Neural cell (in vitro differentiated cells): ENCODE measurements around the gene FUBP3. TPM values are rescaled to one million over a fixed set of nuclear protein-coding genes. Genes with fewer than 3 reads are reported as not detected.
A peak's percentile ranks its signal among the peaks of the same experiment; 100 is the strongest.
"Not testable (repeated sequence)": the region's sequence is repeated elsewhere in the genome, so short reads cannot be mapped to it uniquely, and the experiment has no call there.

ENCODE experiments used
- H2AFZ ChIP-seq: fragments of 200-600, 300-800 bp; sonication (generic), shearing (Covaris generic); 2 replicates; pipeline ENCODE4 v1.6.0; 2014; ENCODE audit warnings: low read depth, mild to moderate bottlenecking, antibody characterized with exemption, low read length, moderate library complexity
- H3F3A ChIP-seq: fragments of 200-600 bp; shearing (Covaris generic); 2 replicates; pipeline ENCODE4 v1.6.1; 2016; ENCODE audit warnings: mild to moderate bottlenecking, moderate library complexity, mixed read lengths, antibody characterized with exemption, low read length; ENCODE audit not compliant: insufficient read depth, poor library complexity, severe bottlenecking
- H3K27ac ChIP-seq: fragments of 200-600, 300-800 bp; sonication (generic), shearing (Covaris generic); 2 replicates; pipeline ENCODE4 v1.5.1; 2014; ENCODE audit warnings: mild to moderate bottlenecking, low read length, moderate library complexity
- H3K27me3 ChIP-seq: fragments of 300-800, 200-600 bp; sonication (generic), shearing (Covaris generic); 2 replicates; pipeline ENCODE4 v1.6.0; 2014; ENCODE audit warnings: mild to moderate bottlenecking, low read depth, low read length, moderate library complexity; ENCODE audit not compliant: insufficient read depth
- H3K36me3 ChIP-seq: fragments of 300-800, 200-600 bp; sonication (generic), shearing (Covaris generic); 2 replicates; pipeline ENCODE4 v1.5.1; 2014; ENCODE audit warnings: mild to moderate bottlenecking, antibody characterized with exemption, low read length, moderate library complexity; ENCODE audit not compliant: insufficient read depth
- H3K4me2 ChIP-seq: fragments of 300-800, 200-600 bp; sonication (generic), shearing (Covaris generic); 2 replicates; pipeline ENCODE4 v1.6.0; 2014; ENCODE audit warnings: mild to moderate bottlenecking, low read length
- H3K4me3 ChIP-seq: fragments of 300-800, 200-600 bp; sonication (generic), shearing (Covaris generic); 2 replicates; pipeline ENCODE4 v1.5.1; 2014; ENCODE audit warnings: mild to moderate bottlenecking, low read length, moderate library complexity
- H3K79me2 ChIP-seq: fragments of 200-600 bp; shearing (Covaris generic); replicated peaks from 2 replicates; pipeline ENCODE4 v1.6.0; 2014; ENCODE audit warnings: mild to moderate bottlenecking, low read length, moderate library complexity; ENCODE audit not compliant: insufficient read depth
- H3K9ac ChIP-seq: fragments of 300-800, 200-600 bp; sonication (generic), shearing (Covaris generic); 2 replicates; pipeline ENCODE4 v1.6.1; 2016; ENCODE audit warnings: mild to moderate bottlenecking, low read length, mixed read lengths
- H3K9me2 ChIP-seq: fragments of 200-600 bp; shearing (Covaris generic); 2 replicates; pipeline ENCODE4 v1.6.1; 2016; ENCODE audit warnings: mild to moderate bottlenecking, low read length, mixed read lengths; ENCODE audit not compliant: insufficient read depth
- H3K9me3 ChIP-seq: fragments of 200-600, 300-800 bp; sonication (generic), shearing (Covaris generic); 2 replicates; pipeline ENCODE4 v1.6.1; 2016; ENCODE audit warnings: mild to moderate bottlenecking, mixed run types, low read length, moderate library complexity, mixed read lengths
- H4K20me1 ChIP-seq: fragments of 200-600 bp; shearing (Covaris generic); 2 replicates; pipeline ENCODE4 v1.6.1; 2016; ENCODE audit warnings: mild to moderate bottlenecking, mixed run types; ENCODE audit not compliant: insufficient read depth
- EP300 ChIP-seq: fragments of 450-650 bp; conservative IDR thresholded peaks from 2 replicates; pipeline ENCODE4 v1.6.1; 2014; ENCODE audit warnings: antibody characterized with exemption, mild to moderate bottlenecking, moderate library complexity; ENCODE audit not compliant: poor library complexity, severe bottlenecking
- EZH2 ChIP-seq: fragments of 200-600, 300-800 bp; shearing (Covaris generic), sonication (generic); IDR thresholded peaks from 2 replicates; pipeline ENCODE4 v1.6.1; 2014; ENCODE audit warnings: antibody characterized with exemption, low read length, borderline replicate concordance, mild to moderate bottlenecking; ENCODE audit not compliant: insufficient read depth, poor library complexity, severe bottlenecking
- MXI1 ChIP-seq: fragments of 450-650 bp; conservative IDR thresholded peaks from 2 replicates; pipeline ENCODE4 v1.6.1; 2014; ENCODE audit warnings: antibody characterized with exemption, mild to moderate bottlenecking; ENCODE audit not compliant: poor library complexity, severe bottlenecking
- POLR2AphosphoS5 ChIP-seq: IDR thresholded peaks from 2 replicates; pipeline ENCODE4 v1.6.1; 2012
- RAD21 ChIP-seq: fragments of 450-650 bp; conservative IDR thresholded peaks from 2 replicates; pipeline ENCODE4 v1.6.1; 2014; ENCODE audit warnings: antibody characterized with exemption, mild to moderate bottlenecking, moderate library complexity
- REST ChIP-seq: IDR thresholded peaks from 2 replicates; pipeline ENCODE4 v1.6.1; 2012; ENCODE audit warnings: borderline replicate concordance
- SMC3 ChIP-seq: fragments of 450-650 bp; conservative IDR thresholded peaks from 2 replicates; pipeline ENCODE4 v1.6.1; 2014; ENCODE audit warnings: antibody characterized with exemption, mild to moderate bottlenecking, moderate library complexity; ENCODE audit not compliant: poor library complexity
- TAF1 ChIP-seq: IDR thresholded peaks from 2 replicates; pipeline ENCODE4 v1.6.1; 2012; ENCODE audit warnings: low read depth
- polyA plus RNA-seq: library from polyadenylated mRNA; depleted of rRNA; stranded (reverse); fragments of >200 nt; gene quantifications from 2 replicates; pipeline ENCODE4 v1.2.3, GENCODE V29; 2014
- TF ChIP-seq, protein P1 (sequence below): fragments of 450-650 bp; IDR thresholded peaks from 2 replicates; pipeline ENCODE4 v1.5.1; 2014; ENCODE audit warnings: antibody characterized with exemption, mild to moderate bottlenecking, moderate library complexity; ENCODE audit not compliant: poor library complexity, severe bottlenecking

Gene FUBP3
- polyA plus RNA-seq, 1 donor from 2014 or later = 70.5 TPM

DNA sequence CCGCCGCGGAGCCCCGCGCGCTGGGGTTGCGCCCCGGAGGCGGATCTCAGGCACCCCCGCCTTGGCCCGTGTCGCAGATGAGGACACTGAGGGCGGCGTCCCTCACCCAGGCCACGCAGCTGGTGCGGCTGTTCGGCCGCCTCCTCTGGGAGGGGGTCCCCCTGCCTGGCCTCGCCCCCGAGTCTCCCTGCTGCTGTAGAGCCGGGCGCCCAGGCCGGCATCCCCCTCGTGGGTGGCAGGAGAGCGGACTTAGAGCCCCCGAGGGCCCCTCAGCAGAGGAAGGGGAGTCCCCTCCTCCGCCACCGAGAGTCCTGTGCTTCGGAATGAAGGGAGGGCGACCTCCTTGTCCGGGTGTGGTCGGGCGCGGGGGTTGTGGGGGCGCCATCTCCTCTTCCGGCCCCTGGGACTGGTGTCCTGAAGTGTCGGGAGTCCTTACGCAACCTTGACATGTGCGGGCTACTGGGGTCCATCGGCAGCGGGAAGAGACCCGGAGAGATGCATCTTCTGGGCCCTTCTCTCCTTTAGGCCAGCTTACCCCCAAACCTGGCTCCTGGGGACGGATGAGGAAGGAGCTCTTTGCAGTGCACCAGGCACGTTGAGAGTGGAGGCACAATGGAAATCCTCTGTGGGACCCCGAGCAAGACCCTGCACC, 102.5 kb downstream of the FUBP3 start:
- H3K27ac ChIP-seq = no peak overlapping the region
- peak overlapping the region; percentile 21 for H2AFZ ChIP-seq
- peak overlapping the region; percentile 65 for H3K9ac ChIP-seq
- no peaks in the 10 kb centered on the region for H3K79me2 ChIP-seq
- no peaks in the 10 kb centered on the region for H4K20me1 ChIP-seq
- no peaks in the 10 kb centered on the region for H3F3A ChIP-seq
- no peaks in the 10 kb centered on the region for H3K36me3 ChIP-seq
- H3K4me2 ChIP-seq = peak overlapping the region; percentile 53
- no peak for TF ChIP-seq EP300
- H3K9me2 ChIP-seq = no peaks in the 10 kb centered on the region
- peaks cover 5% of the 10 kb centered on the region for H3K9me3 ChIP-seq
- peak overlapping the region; percentile 70 for H3K4me3 ChIP-seq
- peaks cover 3% of the 10 kb centered on the region for H3K27me3 ChIP-seq

GRCh38 chr9:130682421-130683121, 103.2 kb downstream of the FUBP3 start:
- Histone ChIP-seq H3K9ac (no peak overlapping the region), H2AFZ (no peak overlapping the region), H3K9me3 (peaks cover 5% of the 10 kb centered on the region), H3K36me3 (no peaks in the 10 kb centered on the region), H4K20me1 (no peaks in the 10 kb centered on the region), H3K79me2 (no peaks in the 10 kb centered on the region), H3K4me2 (peak overlapping the region; percentile 53), H3K27me3 (peaks cover 3% of the 10 kb centered on the region), H3F3A (no peaks in the 10 kb centered on the region), H3K27ac (no peak overlapping the region), H3K9me2 (no peaks in the 10 kb centered on the region), H3K4me3 (peak overlapping the region; percentile 70)
- TF ChIP-seq RAD21 = peak; percentile 91
- TF ChIP-seq, protein P1, sequence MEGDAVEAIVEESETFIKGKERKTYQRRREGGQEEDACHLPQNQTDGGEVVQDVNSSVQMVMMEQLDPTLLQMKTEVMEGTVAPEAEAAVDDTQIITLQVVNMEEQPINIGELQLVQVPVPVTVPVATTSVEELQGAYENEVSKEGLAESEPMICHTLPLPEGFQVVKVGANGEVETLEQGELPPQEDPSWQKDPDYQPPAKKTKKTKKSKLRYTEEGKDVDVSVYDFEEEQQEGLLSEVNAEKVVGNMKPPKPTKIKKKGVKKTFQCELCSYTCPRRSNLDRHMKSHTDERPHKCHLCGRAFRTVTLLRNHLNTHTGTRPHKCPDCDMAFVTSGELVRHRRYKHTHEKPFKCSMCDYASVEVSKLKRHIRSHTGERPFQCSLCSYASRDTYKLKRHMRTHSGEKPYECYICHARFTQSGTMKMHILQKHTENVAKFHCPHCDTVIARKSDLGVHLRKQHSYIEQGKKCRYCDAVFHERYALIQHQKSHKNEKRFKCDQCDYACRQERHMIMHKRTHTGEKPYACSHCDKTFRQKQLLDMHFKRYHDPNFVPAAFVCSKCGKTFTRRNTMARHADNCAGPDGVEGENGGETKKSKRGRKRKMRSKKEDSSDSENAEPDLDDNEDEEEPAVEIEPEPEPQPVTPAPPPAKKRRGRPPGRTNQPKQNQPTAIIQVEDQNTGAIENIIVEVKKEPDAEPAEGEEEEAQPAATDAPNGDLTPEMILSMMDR = peak; percentile 88
- TF ChIP-seq SMC3 = peak; percentile 98
- TF ChIP-seq EZH2 = no peak
- TF ChIP-seq POLR2AphosphoS5 = no peak

- H3K9me3 ChIP-seq = peaks cover 5% of the 10 kb centered on the region
- no peak overlapping the region for H3K27ac ChIP-seq
- peaks cover 3% of the 10 kb centered on the region for H3K27me3 ChIP-seq
- H2AFZ ChIP-seq = no peak overlapping the region
- no peaks in the 10 kb centered on the region for H3K36me3 ChIP-seq
- H3F3A ChIP-seq = no peaks in the 10 kb centered on the region
- TF ChIP-seq SMC3 (no peak), REST (no peak), MXI1 (no peak), EZH2 (no peak), TAF1 (no peak)
- TF ChIP-seq, protein P1 = no peak
- H4K20me1 ChIP-seq = no peaks in the 10 kb centered on the region
- H3K4me3 ChIP-seq = no peak overlapping the region
- H3K9ac ChIP-seq = no peak overlapping the region
- no peaks in the 10 kb centered on the region for H3K79me2 ChIP-seq
- no peaks in the 10 kb centered on the region for H3K9me2 ChIP-seq
- no peak overlapping the region for H3K4me2 ChIP-seq
Measured at GRCh38 chr9:130685104-130685503, 105.7 kb downstream of the FUBP3 start.

DNA sequence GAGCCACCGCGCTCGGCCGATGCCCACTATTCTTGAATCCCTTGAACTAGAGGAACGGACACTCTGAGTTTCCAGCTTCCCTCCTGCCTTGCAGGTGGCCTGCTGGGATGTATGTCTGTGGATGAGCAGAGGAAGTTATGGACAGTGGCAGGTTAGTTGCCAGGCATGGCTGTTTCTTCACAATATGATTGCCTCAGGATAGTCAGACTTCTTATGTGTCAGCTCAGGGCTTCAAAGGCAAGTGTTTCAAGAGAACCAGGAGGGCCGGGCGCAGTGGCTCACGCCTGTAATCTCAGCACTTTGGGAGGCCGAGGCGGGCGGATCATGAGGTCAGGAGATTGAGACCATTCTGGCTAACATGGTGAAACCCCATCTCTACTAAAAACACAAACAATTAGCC, 106.6 kb downstream of the FUBP3 start:
- H3K79me2 ChIP-seq, H3K9ac ChIP-seq, H3K27ac ChIP-seq, H3F3A ChIP-seq, H3K36me3 ChIP-seq, H3K4me2 ChIP-seq, H3K9me3 ChIP-seq, H3K9me2 ChIP-seq, H4K20me1 ChIP-seq, H3K27me3 ChIP-seq, H2AFZ ChIP-seq, H3K4me3 ChIP-seq: not testable (repeated sequence)
